Stimulated activated CD8-positive, alpha-beta memory T cell treated with anti-CD3 and anti-CD28 coated beads, Interleukin-2, amount 100 ng/mL, for 48 hours (primary cell): ENCODE results near the gene C20orf204.

Experiments
- DNase-seq, 2 donors: peaks; one replicate each; pipeline ENCODE4 v3.0.0-alpha.2; 2020; ENCODE audit warnings: low read depth in 2 of 2

C20orf204 gene

GRCh38 chr20:64027981-64028685, 7.8 kb upstream of the C20orf204 start:
- DNase-seq = no peak

DNA sequence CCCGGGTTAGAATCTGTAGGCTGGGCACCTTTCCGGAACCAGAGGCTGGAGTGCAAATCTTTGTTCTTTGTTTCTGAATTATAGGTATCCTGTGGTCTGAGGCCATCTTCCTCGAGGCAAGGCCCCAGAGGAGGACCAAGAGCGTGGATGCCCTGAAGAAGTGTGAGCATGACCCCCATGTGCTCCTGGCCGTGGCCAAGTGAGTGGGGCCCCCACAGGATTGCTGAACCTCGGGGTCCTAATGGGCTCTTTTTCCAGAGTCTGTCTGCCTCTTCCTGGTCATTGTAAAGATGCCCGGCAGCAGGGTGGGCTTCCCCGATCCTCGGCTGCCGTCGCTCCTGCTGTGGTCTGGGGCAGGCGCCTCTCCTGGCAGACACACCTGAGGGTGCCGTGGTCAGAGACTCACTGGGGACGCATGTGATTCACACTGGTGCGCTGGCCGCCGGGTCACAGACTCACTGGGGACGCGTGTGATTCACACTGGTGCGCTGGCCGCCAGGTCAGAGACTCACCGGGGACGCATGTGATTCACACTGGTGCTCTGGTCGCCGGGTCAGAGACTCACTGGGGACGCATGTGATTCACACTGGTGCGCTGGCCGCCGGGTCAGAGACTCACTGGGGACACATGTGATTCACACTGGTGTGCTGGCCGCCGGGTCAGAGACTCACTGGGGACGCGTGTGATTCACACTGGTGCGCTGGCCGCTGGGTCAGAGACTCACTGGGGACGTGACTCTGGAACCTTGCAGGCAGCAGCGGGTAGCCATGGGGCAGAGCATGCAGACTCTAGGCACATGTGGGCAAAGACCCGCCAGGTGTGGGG, 6.5 kb upstream of the C20orf204 start:
- no peak for DNase-seq

- no peak for DNase-seq
Measured at GRCh38 chr20:64030371-64031134, 5.4 kb upstream of the C20orf204 start.

- DNase-seq = no peak
Measured at GRCh38 chr20:64031822-64032314, 4.1 kb upstream of the C20orf204 start.

- no peak for DNase-seq
Measured at GRCh38 chr20:64032706-64033624, 3.0 kb upstream of the C20orf204 start.

GRCh38 chr20:64033981-64034493, 1.9 kb upstream of the C20orf204 start:
- DNase-seq = no peak

DNA sequence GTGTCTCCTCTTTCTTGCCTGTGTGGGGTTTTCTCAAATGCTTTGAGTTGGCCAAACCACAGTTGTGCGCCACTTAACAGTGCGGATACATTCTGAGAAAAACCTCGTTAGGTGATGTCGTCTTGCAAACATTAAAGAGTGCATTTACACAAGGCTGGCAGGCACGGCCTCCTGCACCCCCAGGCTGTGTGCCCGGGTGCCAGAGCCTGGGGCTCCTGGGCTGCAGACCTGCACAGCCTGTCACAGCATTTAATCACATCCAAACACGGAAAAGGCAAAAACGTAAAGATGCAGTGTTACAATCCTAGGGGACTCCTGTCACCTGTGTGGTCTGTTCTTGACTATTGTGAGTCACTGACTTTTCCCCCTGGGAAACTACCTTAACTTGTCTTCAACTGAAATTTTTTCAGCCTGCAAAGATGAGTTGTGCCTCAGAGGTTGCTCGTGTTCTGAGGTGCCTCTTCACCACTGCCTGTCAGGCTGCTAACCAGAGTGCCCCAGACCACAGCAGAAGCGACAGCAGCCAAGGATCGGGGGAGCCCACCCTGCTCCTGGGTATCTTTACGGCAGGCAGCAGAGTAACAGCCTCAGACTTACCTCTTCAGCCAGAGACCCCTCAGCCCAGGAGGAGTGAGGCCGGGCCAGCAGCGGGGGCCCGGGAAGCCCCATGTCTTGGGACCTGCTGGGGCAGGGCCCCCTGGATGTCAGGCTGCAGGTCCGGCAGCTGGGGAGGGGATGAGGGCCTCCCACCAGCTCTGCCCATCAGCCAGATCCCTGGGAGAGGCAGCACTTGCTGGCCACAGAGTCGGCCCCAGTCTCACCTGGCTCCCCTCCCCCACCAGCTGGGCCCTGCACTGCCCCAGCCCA, 683 bp upstream of the C20orf204 start:
- peak; percentile 32 to 37 for DNase-seq

- peak in 1 of 2 donors; percentile 37 for DNase-seq
Measured at GRCh38 chr20:64036346-64037198, 590 bp downstream of the C20orf204 start.

- no peak for DNase-seq
Measured at GRCh38 chr20:64037199-64037497, 1.2 kb downstream of the C20orf204 start.

- no peak for DNase-seq
Measured at GRCh38 chr20:64037498-64038213, 1.7 kb downstream of the C20orf204 start.

DNA sequence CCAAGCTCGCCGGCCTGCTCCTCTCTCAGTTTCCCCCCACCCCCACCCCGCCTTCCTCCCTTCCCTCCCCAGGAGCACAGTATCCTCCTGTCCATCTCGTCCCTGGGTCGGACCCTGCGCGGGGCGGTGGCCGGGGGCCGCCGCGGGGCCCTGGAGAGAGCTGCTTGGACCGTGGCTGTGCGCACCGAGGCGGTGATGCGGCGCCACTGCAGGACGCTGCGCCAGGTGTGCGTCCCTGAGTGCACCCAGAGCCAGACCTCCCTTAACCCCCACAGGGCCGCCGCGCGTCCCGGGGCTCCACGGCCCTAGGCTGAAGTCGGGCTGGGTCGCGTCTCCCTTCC, 2.2 kb downstream of the C20orf204 start:
- DNase-seq = no peak

- peak; percentile 69 for DNase-seq
Measured at GRCh38 chr20:64038565-64039292, 2.7 kb downstream of the C20orf204 start.

DNA sequence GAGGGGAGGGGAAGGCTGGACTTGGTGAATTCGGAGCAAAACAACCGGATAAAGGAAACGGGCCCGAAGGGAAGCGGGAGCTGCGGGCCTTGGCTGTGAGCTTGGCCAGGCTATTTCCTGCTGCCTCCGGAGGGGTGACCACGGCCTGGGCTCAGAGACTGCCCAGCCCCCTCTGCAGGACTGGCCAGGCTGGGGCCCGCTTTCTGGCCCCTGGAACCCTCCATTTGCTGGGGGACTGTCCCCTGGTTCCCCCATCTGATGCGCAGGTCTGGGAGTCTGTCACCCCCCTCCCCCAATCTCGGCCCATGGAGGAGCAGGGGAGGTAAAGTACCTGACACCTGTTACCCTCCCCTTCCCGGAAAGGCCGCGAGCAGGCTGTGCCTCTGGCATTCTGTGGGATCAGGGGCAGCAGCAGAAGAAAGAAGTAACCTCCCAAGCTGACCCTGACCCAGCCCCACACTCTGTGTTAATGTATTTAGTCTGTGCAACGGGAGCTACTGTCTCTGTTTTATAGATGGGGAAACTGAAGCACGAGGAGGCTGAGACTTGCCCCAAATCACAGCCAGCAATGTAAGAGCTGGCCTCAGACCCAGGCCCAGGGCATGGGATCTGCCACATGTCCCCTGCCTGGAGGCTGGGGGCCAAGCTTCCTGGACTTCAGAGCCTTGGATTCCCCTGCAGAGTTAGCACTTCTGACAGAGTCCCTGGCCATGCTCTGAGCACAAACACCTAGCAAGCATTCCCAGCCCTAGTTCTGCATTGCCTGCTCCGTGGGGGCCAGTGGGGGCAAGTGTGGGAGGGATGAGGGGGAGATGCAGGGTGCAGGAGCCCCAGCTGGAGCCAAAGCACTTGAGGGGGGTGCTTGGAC, 3.5 kb downstream of the C20orf204 start:
- DNase-seq = no peak

DNA sequence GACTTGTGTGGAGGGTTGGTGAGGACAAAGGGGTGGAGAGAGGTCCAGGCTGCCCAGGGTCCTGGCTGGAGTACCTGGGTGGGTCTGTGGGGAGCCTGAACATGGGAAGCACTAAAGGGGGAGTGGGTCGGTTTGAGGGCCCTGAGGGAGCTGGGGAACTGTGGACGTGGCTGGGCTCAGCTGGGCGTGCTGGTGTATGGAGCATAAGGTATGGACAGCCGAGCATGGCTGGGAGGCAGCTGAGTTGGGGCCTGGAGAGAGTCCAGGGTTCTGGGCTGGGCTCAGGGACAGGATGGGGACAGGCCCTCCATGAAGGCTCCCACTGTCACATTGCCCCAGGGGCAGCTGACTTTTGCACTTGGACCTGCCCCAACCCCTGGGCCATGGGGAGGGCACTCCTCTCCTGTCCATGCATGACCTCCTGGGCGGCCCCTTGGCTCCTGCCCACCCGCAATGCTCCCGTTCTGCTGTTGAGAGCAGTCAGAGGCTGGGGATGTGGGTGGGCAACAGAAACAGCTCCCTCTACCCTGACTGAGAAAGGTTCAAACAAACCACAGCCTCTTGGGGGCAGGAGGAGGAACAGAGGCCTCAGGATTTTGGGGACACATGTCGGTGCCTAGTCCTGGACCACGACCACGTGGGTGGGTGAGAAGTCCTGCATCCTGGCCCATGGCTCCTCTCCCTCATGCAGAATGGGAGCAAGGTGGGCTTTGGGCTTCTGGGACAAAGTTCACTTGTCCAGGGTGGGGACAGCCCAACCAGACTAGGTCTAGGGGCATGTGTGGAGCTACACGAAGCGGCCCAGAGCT, 4.5 kb downstream of the C20orf204 start:
- DNase-seq = no peak

GRCh38 chr20:64041040-64041780, 5.2 kb downstream of the C20orf204 start:
- DNase-seq = no peak

- DNase-seq = no peak
Measured at GRCh38 chr20:64041781-64042053, 5.7 kb downstream of the C20orf204 start.
